CD4-positive, alpha-beta T cell (primary cell): ENCODE measurements around the gene HOXC9. TPM values are rescaled to one million over a fixed set of nuclear protein-coding genes. Genes with fewer than 3 reads are reported as not detected.

Experiments used
- ATAC-seq: fragments of 200-7000 bp; cut with Tn5 transposase; one replicate; pipeline ENCODE4 v1.10.0; 2022; ENCODE audit warnings: mild to moderate bottlenecking; ENCODE audit not compliant: poor library complexity
- CTCF ChIA-PET: fragments of 350-600 bp; sonication (Branson Sonifier 250); formaldehyde crosslinking; loops from one replicate; lab custom pipeline; 2021; ENCODE audit warnings: antibody characterized with exemption, inconsistent platforms; lab: Charles Lee
- POLR2A ChIA-PET: fragments of 350-600 bp; sonication (Branson Sonifier 250); formaldehyde crosslinking; loops from one replicate; lab custom pipeline; 2021; ENCODE audit warnings: antibody characterized with exemption, inconsistent platforms; lab: Charles Lee
- DNase-seq, 14 experiments: peaks; one replicate each; pipeline ENCODE4 v3.0.0-alpha.2; 2013 to 2020; ENCODE audit warnings: mixed read lengths in 2 of 14
- H3K27ac ChIP-seq, 2 donors: one replicate each; pipeline versions ENCODE4 v1.5.1 to v1.7.0; 2013; ENCODE audit warnings: low read length in 2 of 2, low read depth in 1 of 2, mild to moderate bottlenecking in 1 of 2
- H3K27me3 ChIP-seq, 2 experiments: 1 replicate in 1 of 2; 2 replicates in 1 of 2; pipeline versions ENCODE4 v1.6.1 to v1.7.0; 2013; ENCODE audit warnings: low read length in 2 of 2, control low read depth in 1 of 2, mild to moderate bottlenecking in 1 of 2, moderate library complexity in 1 of 2; ENCODE audit not compliant: insufficient read depth in 2 of 2, control insufficient read depth in 1 of 2
- H3K36me3 ChIP-seq: one replicate; pipeline ENCODE4 v1.6.1; 2013; ENCODE audit warnings: low read length, control low read depth; ENCODE audit not compliant: insufficient read depth
- H3K4me1 ChIP-seq: one replicate; pipeline ENCODE4 v1.6.1; 2013; ENCODE audit warnings: low read length, control low read depth; ENCODE audit not compliant: insufficient read depth
- H3K4me3 ChIP-seq: one replicate; pipeline ENCODE4 v1.5.1; 2013; ENCODE audit warnings: mild to moderate bottlenecking, low read length, moderate library complexity
- H3K9me3 ChIP-seq, 2 experiments: 1 replicate in 1 of 2; 2 replicates in 1 of 2; pipeline versions ENCODE4 v1.6.1 to v1.7.0; 2013; ENCODE audit warnings: low read length in 2 of 2, mild to moderate bottlenecking in 2 of 2, control low read depth in 1 of 2, moderate library complexity in 1 of 2; ENCODE audit not compliant: control insufficient read depth in 1 of 2, insufficient read depth in 1 of 2
- H3K27ac Mint-ChIP-seq: one replicate; pipeline ENCODE4 v1.8.0; 2020; ENCODE audit warnings: mixed read lengths
- H3K27me3 Mint-ChIP-seq: one replicate; pipeline ENCODE4 v1.8.0; 2021; ENCODE audit warnings: mixed read lengths
- H3K36me3 Mint-ChIP-seq: one replicate; pipeline ENCODE4 v1.8.0; 2021; ENCODE audit warnings: low read depth, mixed read lengths
- H3K4me1 Mint-ChIP-seq: one replicate; pipeline ENCODE4 v1.8.0; 2021; ENCODE audit warnings: low read depth, mixed read lengths
- H3K4me3 Mint-ChIP-seq: one replicate; pipeline ENCODE4 v1.8.0; 2020; ENCODE audit warnings: mild to moderate bottlenecking, mixed read lengths
- H3K9me3 Mint-ChIP-seq: one replicate; pipeline ENCODE4 v1.8.0; 2020; ENCODE audit warnings: mixed read lengths
- CTCF ChIP-seq: fragments of 200-600 bp; IDR thresholded peaks from one replicate; pipeline ENCODE4 v1.8.0; 2022; ENCODE audit warnings: antibody characterized with exemption, mild to moderate bottlenecking
- intact Hi-C, 2 experiments: fragments of 100-400 bp; cut with DNase I in 1 of 2; cut with micrococcal nuclease in 1 of 2; formaldehyde crosslinking; loops; one replicate each; pipeline versions ENCODE4 v1.15.1 to v1.9.0; 2023 to 2025; cut with DNase I, micrococcal nuclease
- total RNA-seq, 174 experiments: library from RNA in 2 of 174; stranded (reverse) in 2 of 174; gene quantifications; one replicate each; pipeline ENCODE4 v1.2.3 and lab custom pipeline; 2021 to 2026

HOXC9 gene
- total RNA-seq, 2 experiments from 2014 or later, result not detected

DNA sequence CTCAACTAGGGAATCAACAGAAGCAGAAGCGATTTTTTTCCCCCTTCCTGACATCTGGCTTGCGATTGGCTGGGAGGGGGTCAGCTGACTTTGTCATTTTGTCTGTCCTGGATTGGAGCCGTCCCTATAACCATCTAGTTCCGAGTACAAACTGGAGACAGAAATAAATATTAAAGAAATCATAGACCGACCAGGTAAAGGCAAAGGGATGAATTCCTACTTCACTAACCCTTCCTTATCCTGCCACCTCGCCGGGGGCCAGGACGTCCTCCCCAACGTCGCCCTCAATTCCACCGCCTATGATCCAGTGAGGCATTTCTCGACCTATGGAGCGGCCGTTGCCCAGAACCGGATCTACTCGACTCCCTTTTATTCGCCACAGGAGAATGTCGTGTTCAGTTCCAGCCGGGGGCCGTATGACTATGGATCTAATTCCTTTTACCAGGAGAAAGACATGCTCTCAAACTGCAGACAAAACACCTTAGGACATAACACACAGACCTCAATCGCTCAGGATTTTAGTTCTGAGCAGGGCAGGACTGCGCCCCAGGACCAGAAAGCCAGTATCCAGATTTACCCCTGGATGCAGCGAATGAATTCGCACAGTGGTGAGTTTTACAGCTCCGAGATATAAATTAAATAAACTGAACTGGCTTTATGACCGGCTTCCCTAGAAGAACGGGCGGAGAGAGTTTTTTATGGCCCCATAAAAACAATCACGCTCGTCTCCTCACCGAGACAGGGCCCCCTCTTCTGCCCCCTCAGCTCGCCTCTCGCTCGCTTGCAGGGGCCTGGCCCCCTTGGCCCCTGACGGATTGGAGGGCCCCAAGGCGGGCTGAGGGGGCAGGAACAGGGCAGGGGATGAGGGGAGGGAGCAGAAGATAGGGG lies 28.6 kb downstream of the HOXC9 start, which contains the start of gene HOXC6:
HOXC6 (plus strand) TSS at position 127 of the 888 bp plus-strand sequence; CDS start at position 209, 82 bp downstream.
- intact Hi-C loops, result loop anchor here in 1 of 2 experiments (2.0 kb wide), 1 partner anchor 14 kb away; no protein-coding TSS in a partner anchor
- ChIA-PET POLR2A (interaction anchor here (1.2 kb wide), 1 partner anchor 11 kb away, joined by 4 read pairs; no protein-coding TSS in a partner anchor), CTCF (interaction anchor here (1.3 kb wide), 1 partner anchor 173 kb away, joined by 4 read pairs; no protein-coding TSS in a partner anchor)
- no peak for TF ChIP-seq CTCF
- Histone ChIP-seq H3K36me3 (no peaks in the 10 kb centered on the region), H3K27ac (no peak within 1 kb of the TSS), H3K27me3 (peaks cover 94 to 98% of the 10 kb centered on the region in 2 experiments), H3K4me3 (no peak within 1 kb of the TSS), H3K9me3 (peaks cover 10 to 37% of the 10 kb centered on the region in 2 experiments), H3K4me1 (peaks cover 35% of the 10 kb centered on the region)
- no peak within 1 kb of the TSS for H3K27ac Mint-ChIP-seq
- no peaks in the 10 kb centered on the region for H3K36me3 Mint-ChIP-seq
- H3K4me3 Mint-ChIP-seq, result no peak within 1 kb of the TSS
- H3K4me1 Mint-ChIP-seq, result peaks cover 25% of the 10 kb centered on the region
- peaks cover 2% of the 10 kb centered on the region for H3K9me3 Mint-ChIP-seq
- H3K27me3 Mint-ChIP-seq, result peaks cover 99% of the 10 kb centered on the region
- DNase-seq (no peak), ATAC-seq (no peak)

DNA sequence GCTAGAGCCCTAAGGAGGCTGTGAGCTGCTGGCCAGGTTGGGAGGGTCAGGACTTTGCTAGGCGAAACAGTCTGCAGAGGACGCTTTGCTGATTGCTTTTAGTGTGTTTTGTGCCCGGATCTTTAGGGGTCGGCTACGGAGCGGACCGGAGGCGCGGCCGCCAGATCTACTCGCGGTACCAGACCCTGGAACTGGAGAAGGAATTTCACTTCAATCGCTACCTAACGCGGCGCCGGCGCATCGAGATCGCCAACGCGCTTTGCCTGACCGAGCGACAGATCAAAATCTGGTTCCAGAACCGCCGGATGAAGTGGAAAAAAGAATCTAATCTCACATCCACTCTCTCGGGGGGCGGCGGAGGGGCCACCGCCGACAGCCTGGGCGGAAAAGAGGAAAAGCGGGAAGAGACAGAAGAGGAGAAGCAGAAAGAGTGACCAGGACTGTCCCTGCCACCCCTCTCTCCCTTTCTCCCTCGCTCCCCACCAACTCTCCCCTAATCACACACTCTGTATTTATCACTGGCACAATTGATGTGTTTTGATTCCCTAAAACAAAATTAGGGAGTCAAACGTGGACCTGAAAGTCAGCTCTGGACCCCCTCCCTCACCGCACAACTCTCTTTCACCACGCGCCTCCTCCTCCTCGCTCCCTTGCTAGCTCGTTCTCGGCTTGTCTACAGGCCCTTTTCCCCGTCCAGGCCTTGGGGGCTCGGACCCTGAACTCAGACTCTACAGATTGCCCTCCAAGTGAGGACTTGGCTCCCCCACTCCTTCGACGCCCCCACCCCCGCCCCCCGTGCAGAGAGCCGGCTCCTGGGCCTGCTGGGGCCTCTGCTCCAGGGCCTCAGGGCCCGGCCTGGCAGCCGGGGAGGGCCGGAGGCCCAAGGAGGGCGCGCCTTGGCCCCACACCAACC lies 29.8 kb downstream of the HOXC9 start:
- no peak overlapping the region for H3K4me3 ChIP-seq
- H3K27me3 ChIP-seq, result peaks cover 92 to 98% of the 10 kb centered on the region in 2 experiments
- H3K27ac ChIP-seq, result no peak overlapping the region
- Mint-ChIP-seq H3K27me3 (peaks cover 97% of the 10 kb centered on the region), H3K4me3 (peak overlapping the region; percentile 20), H3K36me3 (no peaks in the 10 kb centered on the region), H3K4me1 (peaks cover 29% of the 10 kb centered on the region), H3K9me3 (peaks cover 2% of the 10 kb centered on the region), H3K27ac (no peak overlapping the region)
- H3K4me1 ChIP-seq, result peaks cover 48% of the 10 kb centered on the region
- ChIA-PET CTCF (interaction anchor here (1.3 kb wide), 1 partner anchor 172 kb away, joined by 4 read pairs; no protein-coding TSS in a partner anchor), POLR2A (interaction anchor here (1.2 kb wide), 1 partner anchor 12 kb away, joined by 4 read pairs; no protein-coding TSS in a partner anchor)
- no peak for TF ChIP-seq CTCF
- no peaks in the 10 kb centered on the region for H3K36me3 ChIP-seq
- peaks cover 10 to 41% of the 10 kb centered on the region in 2 experiments for H3K9me3 ChIP-seq
- no peak for DNase-seq
- ATAC-seq, result no peak
- intact Hi-C loops, result loop anchor here in 1 of 2 experiments (2.0 kb wide), 1 partner anchor 15 kb away; no protein-coding TSS in a partner anchor

GRCh38 chr12:54030442-54030801 lies 30.5 kb downstream of the HOXC9 start:
- peaks cover 97% of the 10 kb centered on the region for H3K27me3 Mint-ChIP-seq
- H3K36me3 Mint-ChIP-seq, result no peaks in the 10 kb centered on the region
- ATAC-seq (no peak), DNase-seq (no peak)
- H3K27ac ChIP-seq, result no peak overlapping the region
- ChIA-PET CTCF (no interaction called here), POLR2A (no interaction called here)
- H3K4me1 ChIP-seq, result peaks cover 49% of the 10 kb centered on the region
- H3K4me3 Mint-ChIP-seq, result no peak overlapping the region
- peaks cover 33% of the 10 kb centered on the region for H3K4me1 Mint-ChIP-seq
- peaks cover 10 to 44% of the 10 kb centered on the region in 2 experiments for H3K9me3 ChIP-seq
- intact Hi-C loops, result no loop called here
- no peak overlapping the region for H3K27ac Mint-ChIP-seq
- TF ChIP-seq CTCF, result no peak
- no peak overlapping the region for H3K4me3 ChIP-seq
- H3K9me3 Mint-ChIP-seq, result peaks cover 2% of the 10 kb centered on the region
- peaks cover 92 to 98% of the 10 kb centered on the region in 2 experiments for H3K27me3 ChIP-seq
- H3K36me3 ChIP-seq, result no peaks in the 10 kb centered on the region
